G401 (cell line): ENCODE data around the gene KLK14. TPM values are rescaled to one million over a fixed set of nuclear protein-coding genes. Genes with fewer than 3 reads are reported as not detected.

Experiments used
- DNase-seq: peaks from one replicate; pipeline ENCODE4 v3.0.0-alpha.2; 2015; ENCODE audit warnings: low spot score
- in situ Hi-C: cut with HindIII; loops from 2 replicates; pipeline ENCODE4 v1.10.0; 2016; ENCODE audit warnings: low sequenced_read_pairs, mixed read lengths
- total RNA-seq: library from RNA; depleted of rRNA; stranded (reverse); fragments of >200 nt; shearing (Covaris generic); gene quantifications from 2 replicates; pipeline ENCODE4 v1.2.3, GENCODE V29; 2014

Gene KLK14
- total RNA-seq, 1 experiment from 2014 or later, result not detected

DNA sequence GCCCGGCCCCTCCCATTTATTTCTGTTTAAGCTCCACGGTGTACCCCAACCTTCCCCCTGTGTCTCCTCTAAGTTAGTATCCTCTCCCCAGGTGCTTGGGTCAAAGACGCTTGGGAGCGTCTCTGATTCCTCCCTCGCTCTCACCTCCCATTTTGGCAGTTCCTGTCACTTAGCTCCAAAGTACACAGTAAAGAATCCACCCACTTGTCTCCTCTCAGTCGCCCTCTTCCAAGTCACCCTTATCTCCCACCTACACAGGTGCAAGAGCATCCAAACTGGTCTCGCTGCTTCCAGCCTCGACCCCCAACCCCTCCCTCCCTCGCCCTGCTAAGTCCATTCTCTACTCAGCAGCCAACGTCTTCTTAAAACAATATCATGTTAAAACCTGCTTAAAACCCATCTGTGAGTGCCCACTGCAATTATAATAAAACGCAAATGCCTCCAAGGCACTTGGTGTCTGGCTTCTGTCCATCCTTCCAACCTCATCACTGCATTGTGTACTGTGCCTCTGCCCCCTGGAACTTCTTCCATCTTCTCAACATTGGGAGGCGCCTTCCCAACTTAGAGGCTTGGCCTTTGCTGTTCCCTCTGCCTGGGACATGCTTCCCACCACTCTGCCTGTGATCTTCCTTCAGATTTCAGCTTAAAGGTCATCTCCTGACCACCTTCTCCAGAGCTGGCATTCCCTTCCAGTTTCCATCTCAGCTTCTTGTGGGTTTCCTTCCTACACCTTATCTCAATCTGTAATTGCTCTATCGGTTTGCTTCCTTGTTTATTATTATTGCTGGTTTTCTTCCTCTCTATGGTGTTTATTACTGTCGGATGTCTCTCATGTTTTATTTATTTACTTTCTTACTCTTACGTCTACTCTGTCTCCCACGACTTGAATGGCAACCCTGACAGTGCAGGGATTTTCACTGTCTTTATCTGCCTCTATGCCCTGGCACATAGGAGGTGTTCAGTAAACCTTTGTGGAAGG, 9.5 kb upstream of the KLK14 start:
- in situ Hi-C loops, result no loop called here
- DNase-seq, result no peak

DNA sequence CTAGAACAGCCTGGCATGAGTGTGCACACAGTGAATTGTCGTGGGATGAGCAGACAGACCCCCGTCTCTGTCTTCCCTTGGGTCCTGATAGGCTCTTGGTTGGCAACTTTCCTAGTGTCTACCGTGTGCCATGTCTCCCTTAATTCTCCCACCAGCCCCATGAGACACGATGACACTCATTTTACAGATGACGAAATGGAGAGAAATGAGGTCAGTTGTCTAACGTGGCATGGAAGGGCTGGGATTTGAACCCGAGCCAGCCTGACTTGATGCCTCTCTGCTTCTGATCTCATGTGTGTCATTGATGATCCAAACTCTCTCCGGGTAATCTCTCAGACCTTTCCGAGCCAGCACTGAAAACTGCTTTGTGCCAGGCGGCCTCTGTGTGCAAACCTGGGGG, 8.4 kb upstream of the KLK14 start:
- no peak for DNase-seq
- in situ Hi-C loops, result no loop called here

DNA sequence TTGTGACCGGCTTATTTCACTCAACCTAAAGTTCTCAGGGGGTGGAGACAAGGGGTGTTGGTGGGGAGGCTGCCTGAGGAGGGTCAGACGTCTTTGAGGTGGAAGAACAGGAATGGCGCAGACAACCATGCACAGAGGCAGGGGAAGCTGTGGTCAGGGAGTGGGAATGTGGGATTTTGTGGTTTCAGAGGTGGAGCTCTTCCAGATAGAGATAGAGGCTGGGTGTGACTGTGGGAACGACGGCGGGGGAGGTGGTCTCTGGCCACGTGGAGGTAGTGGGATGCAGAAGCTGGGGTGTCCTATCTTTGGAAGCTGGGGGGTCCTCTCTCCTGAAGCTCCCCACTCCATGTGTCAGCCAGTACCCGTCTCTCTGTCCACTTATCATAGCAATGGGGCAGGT, 7.8 kb upstream of the KLK14 start:
- in situ Hi-C loops, result no loop called here
- DNase-seq, result no peak

DNA sequence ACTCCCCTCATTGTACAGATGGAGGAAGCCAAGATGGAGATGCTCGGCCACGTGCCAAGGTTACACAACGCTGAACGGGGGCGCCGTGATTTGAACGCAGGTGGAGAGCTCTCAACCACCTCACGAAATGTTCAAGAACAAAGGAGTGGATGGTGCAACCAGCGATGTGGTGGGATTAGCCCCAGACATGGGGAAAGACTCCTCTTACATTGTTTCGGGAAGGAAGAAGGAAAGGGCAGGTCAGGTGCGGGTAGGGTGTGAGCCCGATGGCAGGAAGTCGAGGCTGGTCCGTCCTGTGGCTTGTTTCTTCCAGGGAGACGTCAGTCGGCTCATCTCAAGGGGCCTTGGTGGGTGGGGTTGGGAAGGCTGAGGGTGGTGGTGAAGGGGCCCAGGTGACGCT, 7.1 kb upstream of the KLK14 start:
- DNase-seq, result no peak
- in situ Hi-C loops, result no loop called here

DNA sequence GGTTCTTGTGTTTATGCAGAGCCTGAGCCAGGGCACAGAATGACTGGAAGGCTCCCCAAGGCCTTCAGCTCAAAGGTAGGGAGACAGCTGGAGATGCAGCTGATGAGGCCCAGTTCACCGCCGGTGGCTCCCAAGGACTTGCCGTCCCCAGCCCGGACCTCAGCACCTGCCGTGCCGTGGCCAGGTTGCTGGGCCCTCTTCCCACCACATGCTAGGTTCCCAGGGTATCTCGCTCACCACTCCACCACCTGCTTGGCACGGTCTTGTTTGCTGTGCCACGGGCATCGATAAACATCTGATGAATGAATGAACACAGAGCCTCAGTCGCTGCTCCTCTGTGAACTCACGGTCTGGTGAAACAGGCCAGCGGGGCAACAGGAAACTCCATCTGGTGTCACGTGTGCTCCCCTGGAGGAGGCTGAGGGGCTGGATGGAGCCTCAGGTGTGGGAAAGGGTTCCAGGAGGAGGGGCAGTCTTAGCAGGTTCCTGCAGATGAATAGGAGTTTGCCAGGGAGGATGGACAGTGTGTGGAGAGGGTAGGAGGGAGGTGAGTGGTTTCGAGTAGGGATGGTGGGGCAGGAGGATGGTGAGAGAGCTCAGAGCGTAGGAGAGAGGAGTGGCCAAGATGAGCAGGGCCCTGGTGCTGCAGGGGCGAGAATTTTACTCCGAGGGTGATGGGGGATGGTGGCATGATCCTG, 3.6 kb upstream of the KLK14 start:
- in situ Hi-C loops, result no loop called here
- no peak for DNase-seq

DNA sequence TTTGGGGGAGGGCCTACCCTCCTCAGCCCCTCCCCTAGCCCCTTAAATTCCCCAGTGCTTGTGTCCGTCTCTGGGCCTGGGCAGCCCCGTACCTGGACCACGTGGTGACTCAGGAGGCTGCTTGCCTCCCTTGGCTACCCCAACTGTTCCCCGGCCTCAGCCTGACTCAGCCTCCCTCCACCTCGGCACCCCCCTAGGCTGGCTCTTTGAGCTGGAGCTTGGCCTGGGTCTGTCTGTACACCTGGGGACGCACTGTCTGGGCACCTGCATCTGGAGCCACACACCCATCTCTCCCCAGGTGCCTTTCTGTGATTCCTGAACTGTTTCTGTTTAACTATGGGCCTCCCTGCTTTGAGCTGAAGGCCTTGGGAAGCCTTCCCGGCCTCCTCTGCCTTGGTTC, 1.8 kb upstream of the KLK14 start:
- no peak for DNase-seq
- in situ Hi-C loops, result no loop called here

DNA sequence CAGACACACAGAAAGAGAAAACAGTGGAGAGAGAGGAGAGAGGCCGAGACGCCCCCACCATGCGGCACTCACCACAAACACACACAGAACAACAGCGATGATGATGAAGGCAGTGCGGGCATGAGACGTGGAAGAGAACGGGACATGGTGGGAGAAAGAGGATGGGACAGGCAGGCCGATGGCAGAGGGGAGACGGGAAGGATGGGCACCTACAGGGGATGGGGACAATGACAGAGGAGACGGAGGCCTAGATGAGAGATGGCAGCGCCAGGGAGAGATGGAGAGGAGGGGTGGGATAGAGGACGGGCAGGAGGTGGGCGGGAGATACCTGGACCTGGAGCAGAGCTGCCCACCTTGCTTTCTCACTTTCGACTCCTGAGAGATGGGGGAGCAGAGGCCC, 1.1 kb upstream of the KLK14 start:
- no peak for DNase-seq
- in situ Hi-C loops, result no loop called here

DNA sequence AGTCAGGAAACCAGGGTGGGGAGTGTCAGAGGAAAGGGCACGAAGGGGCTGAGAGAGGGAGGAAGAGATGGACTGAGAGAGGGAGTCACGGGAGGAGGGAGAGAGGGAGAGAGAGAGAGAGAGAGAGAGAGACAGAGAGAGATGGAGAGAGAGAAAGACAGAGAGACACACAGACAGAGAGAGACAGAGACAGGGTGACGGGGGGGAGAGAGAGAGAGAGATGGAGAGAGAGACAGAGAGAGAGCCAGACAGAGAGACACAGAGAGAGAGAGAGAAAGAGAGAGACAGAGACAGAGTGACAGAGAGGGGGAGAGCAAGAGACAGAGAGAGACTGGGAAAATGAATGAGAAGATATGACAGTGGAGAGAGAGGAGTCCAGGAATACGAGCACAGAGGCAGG, 494 bp upstream of the KLK14 start:
- DNase-seq, result no peak
- in situ Hi-C loops, result no loop called here

DNA sequence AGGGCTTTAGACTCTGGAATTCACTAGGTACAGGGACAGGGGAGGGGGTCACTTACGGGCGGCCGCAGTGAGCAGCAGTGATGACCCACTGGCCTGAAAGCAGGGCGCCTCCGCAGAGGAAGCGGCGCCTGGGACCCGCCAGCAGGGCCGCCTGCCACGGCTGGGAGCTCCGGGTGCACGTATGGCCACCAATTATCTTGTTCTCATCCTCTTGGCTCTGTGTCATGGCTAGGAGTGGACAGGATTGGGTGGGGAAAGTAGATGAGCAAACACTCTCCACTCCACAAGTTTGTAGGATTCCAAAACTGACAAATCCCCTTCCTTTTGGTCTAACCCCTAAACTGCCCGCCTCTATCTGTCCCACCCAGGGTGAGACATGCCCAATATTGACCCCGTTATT, 1.2 kb downstream of the KLK14 start:
- in situ Hi-C loops, result no loop called here
- DNase-seq, result no peak

DNA sequence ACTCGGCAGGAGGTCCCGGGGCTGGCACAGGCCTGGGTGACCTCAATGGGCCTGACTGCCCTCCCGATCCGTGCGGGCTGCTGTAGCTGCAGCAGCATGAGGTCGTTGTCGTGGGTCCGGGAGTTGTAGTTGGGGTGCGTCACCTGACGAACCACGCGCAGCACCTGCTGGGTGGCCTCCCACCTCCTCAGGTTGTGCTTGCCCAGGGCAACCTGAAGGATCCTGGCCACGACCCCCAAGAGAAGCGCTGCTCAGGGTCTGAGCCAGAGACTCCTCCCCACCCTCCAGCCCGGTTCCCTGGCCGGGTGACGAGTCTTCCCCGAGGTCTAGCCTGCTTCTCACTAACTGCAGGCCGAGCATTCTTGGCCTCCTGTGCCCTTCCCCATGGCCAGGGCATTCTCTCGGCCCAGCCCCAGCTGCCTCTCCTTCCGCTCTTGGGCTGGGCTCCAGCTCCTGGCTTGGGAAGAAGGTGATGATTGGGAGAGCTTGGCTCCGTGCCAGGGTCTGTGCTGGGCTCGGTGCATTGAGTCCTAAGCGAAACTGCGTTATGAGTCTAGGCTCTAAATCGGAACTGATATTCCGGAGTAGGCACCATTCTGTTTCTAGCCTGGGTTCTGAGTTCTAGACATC, 3.1 kb downstream of the KLK14 start:
- in situ Hi-C loops, result no loop called here
- DNase-seq, result peak; percentile 13

DNA sequence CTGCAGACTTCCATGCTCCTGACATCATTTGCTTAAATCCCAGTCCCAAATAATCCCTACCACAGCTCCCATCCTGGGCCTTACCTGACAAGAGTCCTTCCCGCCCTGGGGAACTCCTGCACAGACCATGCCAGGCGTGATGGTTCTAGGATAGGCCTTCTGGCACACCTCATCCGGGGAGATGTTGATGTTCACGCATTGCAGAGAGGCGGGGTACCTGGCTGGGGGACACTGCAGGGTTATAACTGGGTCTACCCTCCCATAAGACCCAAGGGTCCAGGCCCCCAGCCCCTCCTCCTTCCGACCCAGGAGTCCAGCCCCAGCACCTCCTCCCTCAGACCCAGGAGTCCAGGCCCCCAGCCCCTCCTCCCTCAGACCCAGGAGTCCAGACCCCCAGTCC, 4.0 kb downstream of the KLK14 start:
- no peak for DNase-seq
- in situ Hi-C loops, result no loop called here

DNA sequence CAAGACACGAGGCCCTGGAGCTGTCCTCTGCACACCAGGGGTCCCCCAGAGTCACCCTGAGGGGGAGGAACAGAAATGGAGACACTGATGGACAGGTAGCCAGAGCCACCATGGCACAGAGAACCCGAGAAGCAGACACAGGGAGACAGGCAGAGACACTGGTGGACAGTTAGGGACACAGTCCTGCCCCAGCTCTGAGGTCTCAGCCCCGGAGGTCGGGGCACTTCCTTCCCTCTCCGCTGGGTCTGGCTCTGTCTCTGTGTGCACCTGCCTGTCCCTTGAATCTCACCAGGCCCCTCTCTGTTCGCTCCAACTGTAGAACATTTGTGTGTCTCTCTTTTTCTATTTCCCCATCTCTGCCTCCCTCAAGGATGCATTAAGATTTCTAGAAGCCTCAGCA, 4.6 kb downstream of the KLK14 start:
- no peak for DNase-seq
- in situ Hi-C loops, result no loop called here

DNA sequence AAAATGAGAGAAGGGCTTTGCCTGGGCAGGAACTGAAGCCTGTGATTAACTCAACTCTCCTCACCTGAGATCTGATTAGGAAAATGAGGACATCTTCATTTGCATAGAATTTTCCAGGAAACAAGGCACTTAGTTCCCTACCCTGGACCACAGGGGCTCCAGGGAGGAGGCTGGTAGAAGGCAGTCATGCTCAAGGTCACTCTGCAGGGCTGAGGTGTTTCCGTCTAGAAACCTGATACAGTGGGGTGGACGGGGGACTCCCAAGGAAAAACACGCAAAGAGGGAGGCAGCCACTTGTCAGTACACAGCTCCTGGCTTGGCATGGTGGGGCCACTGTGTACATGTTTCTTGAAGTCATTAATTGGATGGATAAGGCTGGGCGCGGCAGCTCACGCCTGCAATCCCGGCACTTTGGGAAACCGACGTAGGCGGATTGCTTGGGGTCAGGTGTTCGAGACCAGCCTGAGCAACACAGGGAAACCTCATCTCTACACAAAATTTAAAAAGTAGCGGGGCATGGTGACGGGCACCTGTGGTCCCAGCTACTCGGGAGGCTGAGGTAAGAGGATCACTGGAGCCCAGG, 6.0 kb downstream of the KLK14 start:
- in situ Hi-C loops, result no loop called here
- no peak for DNase-seq

DNA sequence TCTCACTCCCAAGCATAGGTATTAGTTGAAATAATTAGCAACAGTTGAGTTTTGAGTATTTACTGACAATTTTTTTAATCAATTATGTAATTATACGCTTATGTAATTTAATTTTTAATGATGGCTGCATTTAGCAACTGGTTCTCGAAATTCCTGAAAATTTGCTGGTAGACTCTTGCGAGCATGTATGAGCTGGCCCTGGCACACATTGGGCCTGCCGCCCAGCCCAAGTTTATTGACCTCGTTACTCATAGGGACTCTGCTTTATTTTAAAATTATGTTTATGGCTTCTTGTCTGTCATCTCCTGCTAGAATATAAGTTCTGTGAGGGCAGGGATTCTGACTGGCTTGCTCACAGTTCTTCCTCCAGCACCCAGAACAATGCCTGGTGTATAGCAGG, 6.7 kb downstream of the KLK14 start:
- in situ Hi-C loops, result no loop called here
- no peak for DNase-seq

DNA sequence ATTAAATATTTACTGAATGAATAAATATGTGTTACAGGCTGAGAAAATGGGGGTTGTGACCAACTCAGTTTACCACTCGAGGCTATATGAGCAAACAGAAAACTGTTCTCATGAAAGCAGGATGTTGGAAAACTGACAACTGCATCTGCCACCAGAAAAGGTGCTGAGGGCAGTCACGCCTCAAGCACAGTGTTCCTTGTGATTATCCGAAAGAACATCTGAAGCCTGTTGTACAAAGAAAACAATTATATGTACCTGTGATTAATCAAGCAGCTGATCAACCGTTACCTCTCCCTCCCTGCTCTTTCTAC, 11.6 kb downstream of the KLK14 start:
- in situ Hi-C loops, result no loop called here
- no peak for DNase-seq

DNA sequence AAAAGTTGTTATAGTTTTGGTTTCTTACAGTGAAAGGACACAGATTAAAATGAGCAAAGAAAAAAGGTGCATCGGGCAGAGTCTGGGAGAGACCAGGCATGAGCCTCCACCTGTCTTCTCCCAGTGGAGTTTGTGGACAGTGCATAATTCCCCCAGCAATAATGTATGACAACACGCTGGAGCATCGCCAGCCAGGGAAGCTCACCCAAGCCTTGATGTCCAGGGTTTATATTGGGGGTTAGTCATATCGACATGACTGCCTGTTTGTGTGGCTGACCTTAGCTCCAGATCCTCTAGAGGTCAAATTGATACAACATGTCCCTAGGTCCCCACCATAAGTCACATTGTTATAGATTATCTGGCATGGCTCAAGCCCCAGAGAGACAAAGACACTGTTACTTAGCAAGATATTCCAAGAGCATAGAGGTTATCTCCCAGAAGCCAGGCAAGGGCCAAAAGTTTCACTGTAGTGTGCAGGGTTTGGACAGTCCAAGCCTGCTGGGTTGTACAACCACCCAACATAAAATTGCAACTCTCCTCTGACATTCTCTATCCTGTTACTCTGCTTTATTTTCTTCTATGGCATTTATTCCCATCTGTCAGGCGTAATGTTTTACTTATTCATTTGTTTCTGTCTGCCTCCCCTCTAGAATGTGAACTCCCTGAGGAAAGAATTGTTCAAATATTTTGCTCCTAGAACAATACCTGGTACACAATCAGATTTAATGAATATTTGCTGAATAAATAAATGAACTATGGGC, 12.2 kb downstream of the KLK14 start:
- in situ Hi-C loops, result no loop called here
- no peak for DNase-seq

DNA sequence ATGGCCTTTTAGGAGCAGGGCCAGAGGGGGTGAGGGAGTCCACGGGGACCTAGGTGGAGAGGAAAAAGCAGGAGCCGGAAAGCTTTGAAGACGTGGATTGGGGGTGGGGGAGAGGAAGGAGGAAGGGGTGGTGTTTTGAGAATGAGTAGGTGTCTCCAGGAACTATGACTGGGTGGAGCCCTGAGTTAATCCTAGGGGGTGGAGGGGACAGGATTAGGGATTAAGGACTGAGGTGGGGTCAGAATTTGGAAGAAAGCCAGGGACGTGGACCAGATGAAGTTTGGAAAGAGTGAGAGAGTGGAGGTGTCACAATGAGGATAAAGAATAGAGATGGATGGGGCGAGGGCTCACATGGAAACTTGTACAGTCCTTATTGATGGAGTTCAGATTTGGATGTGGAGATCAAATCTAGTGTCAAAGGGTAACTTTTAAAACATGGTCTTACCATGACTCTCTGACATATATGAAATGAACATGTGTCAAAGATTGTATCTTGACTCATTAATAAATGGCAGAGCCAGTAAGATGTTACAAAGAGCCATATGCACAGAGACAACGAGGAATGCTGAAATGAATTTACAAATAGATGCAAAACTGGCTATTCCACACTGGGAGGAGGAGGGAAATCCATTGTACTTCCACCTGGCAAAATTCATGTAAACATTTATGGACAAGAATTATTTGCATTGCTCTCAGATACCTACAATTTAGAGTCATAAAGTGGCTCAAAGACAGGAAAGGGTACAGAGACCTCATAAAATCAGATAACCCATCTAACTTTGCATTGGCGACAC, 16.1 kb downstream of the KLK14 start:
- DNase-seq, result no peak
- in situ Hi-C loops, result no loop called here

DNA sequence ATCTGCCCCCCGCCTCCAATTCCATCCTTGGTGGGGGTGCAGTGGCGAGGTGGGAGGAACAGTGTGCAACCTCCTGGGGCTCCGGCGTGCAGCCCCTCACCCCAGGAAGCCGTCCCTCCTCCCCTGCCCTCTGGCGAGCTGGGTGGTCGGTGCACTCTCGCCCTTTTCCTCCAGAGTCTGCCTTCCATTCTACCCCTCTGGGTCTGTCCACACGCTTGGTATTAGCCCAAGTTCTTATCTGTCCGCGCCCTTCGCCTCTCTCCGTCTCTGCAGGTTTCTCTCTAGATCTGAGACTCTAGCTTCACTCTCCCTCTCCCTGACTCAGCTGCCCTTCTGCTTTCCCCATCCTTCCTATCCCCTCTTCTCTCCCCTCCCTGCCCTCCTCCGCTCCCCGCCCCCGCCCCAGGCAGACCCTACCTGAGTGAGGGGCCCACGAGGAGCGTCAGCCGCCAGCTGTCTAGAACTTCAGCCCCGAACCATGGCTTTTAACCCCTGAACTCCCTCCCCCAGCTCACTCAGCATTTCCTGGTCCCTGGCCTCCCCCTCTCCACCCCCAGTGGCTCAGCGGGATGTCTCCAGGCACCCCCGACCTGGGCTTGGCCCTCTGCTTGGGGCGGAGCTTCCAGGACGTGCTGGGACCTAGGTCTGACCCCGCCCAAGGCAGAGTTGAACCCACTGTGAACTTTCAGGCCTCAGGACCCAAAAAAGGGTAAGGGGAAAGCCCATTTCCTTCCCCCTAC, 17.3 kb downstream of the KLK14 start:
- no peak for DNase-seq

More for the DNA sequence above, 17.3 kb downstream of the KLK14 start:
- in situ Hi-C loops, result no loop called here
